NCI-H446 (cell line): ENCODE data around the gene KCNV2.

Source experiments
- DNase-seq, 2 experiments: peaks; one replicate each; lab custom pipeline; 2025; lab: John Stamatoyannopoulos, UW

KCNV2 gene

DNA sequence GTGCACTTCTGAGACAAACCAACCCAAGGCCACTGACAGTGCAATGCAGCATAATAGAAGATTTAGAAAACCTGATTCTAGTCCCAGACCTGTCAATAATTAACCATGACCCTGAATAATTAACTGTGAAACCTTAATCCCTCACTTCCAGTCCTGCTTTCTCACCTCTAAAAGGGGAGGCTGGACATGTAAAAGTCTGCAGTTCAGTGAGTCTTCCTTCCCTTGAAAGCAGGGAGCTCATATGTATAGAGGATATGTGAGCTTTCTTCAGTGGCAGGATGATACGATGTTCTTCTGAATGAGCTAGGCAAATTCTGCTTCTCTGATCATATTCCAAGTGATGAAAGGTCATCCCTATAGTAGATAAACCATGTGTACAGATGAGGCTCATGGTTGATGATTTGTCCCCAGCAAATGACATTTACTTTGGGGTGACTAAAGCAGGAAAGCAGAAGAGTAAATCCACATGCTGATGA, 2.9 kb downstream of the KCNV2 start:
- DNase-seq = no peak

DNA sequence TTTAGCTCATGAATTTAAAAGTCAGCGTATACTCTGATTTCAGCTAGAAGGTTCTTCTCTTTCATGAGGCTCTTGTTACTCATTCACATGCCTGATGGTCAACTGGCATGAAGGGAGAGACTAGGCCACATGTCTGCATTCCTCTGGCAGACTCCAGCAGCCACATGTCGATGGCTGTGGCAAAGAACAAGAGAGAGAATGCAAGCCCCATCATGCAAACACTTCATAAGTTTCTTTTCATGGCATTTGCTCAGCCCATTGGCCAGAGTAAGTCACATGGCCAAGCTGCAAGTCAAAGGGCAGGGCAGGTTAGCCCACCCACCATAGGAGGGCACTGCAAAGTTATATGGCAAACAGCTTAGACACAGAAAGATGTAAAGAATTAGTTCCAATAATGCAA, 5.4 kb downstream of the KCNV2 start:
- peak; percentile 39 to 88 for DNase-seq

DNA sequence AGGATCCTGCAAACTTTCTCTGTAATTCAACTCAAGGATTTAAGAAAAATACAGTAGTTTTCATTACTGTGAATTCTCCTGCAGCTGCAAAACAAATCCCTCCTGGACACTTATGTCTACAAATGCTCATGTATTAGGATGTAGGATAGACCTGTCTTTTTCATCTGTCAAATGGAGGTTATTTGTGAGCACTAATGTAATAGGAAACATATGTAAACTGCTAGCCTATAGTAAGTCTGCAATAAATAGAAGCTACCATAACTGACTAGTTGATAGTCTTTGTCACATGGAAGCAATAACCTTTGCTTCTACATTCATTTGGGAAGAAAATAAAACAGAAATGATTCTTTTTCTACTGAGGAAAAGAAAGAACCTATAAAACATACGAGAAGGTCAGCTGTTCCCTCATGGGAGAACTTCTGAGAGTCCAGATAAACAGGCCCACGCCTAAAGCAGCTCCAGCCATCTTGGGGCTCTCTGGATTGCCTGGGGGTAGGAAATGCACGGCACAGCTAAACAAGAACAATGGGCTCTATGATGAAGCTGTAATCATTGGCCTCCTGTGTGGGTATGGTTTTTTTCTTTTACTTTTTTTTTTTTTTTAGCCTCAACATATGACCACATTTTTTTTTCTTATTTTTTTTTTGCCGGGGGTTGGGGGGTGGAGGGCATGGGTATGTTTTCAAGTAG, 6.2 kb downstream of the KCNV2 start:
- DNase-seq = no peak

GRCh38 chr9:2725126-2725525, 7.8 kb downstream of the KCNV2 start:
- DNase-seq = no peak

- no peak for DNase-seq
Observed at GRCh38 chr9:2725898-2726649, 8.8 kb downstream of the KCNV2 start.

GRCh38 chr9:2726650-2727340, 9.5 kb downstream of the KCNV2 start:
- DNase-seq = no peak

GRCh38 chr9:2727374-2727773, 10.1 kb downstream of the KCNV2 start:
- DNase-seq = no peak

- DNase-seq = peak; percentile 53 to 80
Observed at GRCh38 chr9:2727966-2728613, 10.8 kb downstream of the KCNV2 start.

GRCh38 chr9:2729003-2729402, 11.7 kb downstream of the KCNV2 start:
- peak in 1 of 2 experiments; percentile 39 for DNase-seq

GRCh38 chr9:2729721-2730120, 12.4 kb downstream of the KCNV2 start:
- DNase-seq = no peak

DNA sequence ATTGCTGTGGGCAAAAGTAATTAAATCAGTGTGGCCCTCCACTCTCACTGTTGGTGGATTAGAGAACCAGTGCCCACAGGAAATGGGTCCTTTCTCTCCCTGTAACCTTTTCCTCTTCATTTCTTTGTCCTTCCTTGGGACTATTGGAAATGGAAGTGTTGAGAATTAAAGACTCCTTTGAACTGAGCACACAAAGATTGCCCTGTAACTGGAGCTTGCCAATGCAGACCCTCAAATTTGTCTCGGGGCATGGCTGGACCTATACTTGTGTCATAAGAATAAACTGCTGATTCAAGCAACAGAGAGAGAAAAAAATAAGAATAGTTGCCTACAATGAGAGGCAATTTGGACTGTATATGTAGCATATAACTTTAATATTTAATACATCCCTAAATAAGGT, 13.7 kb downstream of the KCNV2 start:
- DNase-seq = no peak

DNA sequence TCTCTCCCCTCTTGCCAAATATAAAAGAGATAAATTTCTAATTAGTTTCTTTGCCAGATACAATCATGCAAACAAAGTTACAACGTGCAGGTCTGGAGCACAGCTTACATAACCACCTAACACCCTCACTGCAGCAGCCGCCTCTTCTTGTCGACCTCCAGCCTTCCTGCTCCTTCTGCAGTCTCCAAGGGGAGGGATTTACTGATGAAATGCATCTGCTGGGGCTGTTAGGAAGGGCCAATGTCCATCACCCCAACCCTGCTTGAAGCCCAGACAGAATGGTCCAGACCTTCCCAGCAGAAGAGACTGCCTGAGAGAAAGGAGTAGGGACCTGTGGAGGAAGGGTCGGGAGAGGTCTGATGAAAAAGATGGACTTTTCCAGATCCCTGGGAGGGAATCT, 15.2 kb downstream of the KCNV2 start:
- DNase-seq = no peak

GRCh38 chr9:2740616-2741015, 23.3 kb downstream of the KCNV2 start:
- no peak for DNase-seq

- DNase-seq = peak in 1 of 2 experiments; percentile 28
Observed at GRCh38 chr9:2741441-2742158, 24.3 kb downstream of the KCNV2 start.

DNA sequence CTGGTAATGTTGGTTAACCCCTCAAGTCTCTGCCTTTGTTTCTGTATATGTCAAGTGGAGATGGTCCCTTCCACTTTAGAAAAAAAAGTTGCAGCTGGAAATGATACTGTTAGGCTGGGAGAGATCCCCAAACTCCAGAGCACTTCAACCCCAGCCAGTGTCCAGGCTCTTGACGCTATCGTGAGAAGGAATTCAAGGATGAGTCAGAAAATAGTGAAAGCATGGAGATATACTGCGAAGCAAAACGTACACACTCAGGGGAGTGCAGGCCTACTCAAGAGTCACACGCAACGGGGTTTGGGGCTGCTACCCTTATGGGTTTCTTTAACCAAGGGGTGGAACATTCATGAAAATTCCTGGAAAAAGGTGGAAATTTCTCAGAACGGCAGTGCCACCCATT, 24.9 kb downstream of the KCNV2 start:
- DNase-seq = no peak

DNA sequence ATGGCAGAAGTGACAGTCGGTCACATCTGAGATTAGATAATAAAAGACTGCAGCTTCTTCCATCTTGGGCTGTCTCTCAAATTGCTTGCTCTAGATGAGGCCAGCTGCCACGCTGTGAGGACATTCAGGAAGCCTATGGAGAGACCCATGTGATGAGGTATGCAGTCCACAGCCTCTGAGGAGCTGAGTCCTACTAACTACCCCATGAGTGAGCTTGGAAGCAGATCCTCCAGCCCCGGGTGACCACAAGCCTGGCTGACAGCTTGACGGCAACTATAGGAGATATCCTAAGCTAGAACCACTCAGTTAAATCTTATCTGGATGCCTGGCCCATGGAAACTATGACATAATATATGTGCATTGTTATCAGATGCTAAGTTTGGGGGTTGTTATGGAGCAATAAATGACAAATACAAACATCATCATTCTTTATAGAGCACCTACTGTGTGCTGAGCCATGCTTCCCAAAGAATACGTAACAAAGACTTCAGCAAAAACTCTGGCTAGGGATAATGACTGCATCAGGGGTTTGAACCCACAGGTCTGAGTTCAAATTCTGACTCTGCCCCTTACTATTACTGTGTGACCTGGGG, 26.7 kb downstream of the KCNV2 start:
- DNase-seq = no peak

DNA sequence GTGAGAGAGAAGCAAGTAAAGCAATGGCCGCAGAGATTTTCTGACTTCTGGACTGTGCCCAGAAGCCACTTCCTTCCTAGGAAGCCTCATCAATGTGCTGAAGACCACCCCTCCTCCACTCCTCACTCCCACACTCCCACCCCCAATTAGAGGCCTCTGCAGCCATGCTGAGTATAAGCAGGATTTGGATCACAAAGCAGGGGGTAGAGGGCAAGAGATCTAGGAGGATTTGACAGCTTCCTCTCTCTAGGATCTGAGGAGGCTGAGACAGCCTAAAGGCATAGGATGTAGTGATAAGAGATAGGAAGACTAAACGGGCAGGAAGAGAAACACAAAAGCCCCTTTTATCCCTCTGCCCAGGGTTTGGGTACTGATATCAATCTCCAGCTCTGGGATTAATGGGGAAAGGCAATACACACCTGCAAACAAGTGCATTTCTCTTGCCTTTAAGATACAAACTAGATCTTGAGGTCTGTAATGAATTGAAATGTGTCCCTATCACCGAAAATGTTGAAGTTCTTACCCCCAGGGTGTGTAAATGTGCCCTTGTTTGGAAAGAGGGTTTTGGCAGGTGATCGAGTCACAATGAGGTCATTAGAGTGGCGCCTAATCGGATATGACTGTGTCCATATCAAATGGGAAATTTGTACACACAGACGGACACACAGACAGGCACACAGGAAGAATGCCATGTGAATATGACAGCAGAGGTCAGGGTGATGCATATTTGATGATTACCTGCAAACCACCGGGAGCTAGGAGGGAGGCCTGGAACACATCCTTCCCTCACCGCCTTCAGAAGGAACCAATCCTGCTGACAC, 28.5 kb downstream of the KCNV2 start:
- no peak for DNase-seq

DNA sequence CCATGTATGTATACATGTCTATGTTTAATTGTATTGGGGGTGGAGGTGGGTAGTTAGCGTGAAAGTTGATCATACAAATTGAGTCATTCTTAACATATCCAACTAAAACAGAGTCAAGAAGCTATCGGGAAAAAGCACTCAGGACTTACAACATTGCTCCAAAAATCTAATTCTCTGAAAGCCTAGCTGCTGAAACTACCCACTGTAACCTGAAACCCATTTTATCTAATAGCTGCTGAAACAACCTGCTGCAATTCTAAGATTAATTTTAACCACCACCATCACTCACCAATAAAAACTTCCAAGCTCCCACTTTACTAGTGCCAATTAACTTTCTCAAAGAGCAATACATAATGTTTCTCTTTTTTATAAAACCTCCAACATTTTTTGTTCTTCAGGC, 32.2 kb downstream of the KCNV2 start:
- no peak for DNase-seq

DNA sequence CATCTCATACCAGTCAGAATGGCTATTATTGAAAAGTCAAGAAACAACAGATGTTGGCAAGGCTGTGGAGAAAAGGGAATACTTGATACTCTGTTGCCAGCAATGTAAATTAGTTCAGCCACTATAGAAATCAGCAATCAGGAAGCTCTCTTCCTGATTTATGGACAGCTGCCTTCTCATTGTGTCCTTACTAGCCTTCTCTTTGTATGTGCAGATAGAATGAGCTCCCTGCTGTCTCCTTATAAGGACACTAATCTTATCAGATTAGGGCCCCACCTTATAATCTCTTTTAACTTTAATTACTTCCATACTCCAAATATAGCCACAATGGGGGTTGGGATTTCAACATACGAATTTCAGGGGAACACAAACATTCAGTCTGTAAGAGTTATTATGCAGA, 38.0 kb downstream of the KCNV2 start:
- DNase-seq = peak; percentile 20 to 37

GRCh38 chr9:2758162-2758897, 41.0 kb downstream of the KCNV2 start:
- no peak for DNase-seq
